Activated gamma-delta T cell treated with anti-CD3 and anti-CD28 coated beads, Interleukin-2, amount 50 U/mL, for 16 hours (primary cell): ENCODE measurements around the gene TCN1.

Experiments used
- DNase-seq: peaks from one replicate; pipeline ENCODE4 v3.0.0-alpha.2; 2020; ENCODE audit warnings: low read depth

The TCN1 gene

GRCh38 chr11:59807047-59807610 is 59.2 kb downstream of the TCN1 start:
- no peak for DNase-seq

DNA sequence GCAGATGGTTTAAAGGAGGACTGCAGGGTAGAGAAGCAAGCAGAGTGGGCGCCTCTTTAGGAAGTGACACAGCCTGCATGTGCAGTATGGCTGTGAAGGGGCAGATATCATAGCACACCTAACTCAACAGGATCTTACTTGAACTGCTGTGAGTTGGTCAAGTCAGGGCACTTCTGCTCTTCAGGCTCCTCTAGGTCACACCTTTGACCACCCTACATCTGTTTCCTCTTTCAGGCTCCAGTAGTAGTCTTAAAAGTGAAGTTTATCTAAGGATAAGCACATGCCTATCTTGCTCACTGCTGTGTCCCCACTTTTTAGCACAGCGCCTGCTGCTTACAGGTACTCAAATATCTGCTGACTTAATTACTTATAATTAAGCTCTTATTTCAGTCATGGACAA is 62.2 kb downstream of the TCN1 start:
- DNase-seq: no peak
